Suppressor macrophage (primary cell): ENCODE data around the gene MANSC4.

Source experiments
- DNase-seq, 4 experiments: peaks; one replicate each; pipeline ENCODE4 v3.0.0-alpha.2; 2020 to 2022

MANSC4 gene

DNA sequence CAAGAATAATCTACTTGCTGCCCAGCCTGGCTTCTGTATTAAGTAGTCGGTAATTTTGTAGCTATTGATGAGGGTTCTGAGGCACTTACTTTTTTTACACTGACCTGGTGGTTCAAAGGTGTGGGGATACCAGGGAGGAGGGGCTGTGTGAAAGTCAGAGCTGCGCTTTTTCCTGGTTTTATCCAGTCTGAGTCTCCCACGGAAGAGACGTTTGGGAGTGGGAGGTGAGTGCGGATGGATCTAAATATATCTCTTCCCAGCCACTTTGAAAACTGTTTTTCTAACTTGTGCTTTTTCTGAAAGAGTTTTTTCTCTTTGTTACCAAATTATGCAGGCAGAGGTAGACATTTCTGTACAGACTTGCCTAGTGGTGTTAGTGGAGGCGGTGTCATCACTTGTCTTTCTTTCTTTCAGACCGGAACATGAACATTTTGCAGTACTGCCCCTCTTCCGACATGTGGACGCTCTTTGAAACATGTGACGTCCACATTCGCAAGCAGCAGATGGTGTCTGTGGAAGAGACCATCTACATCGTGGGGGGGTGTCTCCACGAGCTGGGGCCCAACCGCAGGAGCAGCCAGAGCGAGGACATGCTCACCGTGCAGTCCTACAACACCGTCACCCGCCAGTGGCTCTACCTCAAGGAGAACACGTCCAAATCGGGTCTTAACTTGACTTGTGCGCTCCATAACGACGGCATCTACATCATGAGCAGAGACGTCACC, 17.4 kb upstream of the MANSC4 start:
- no peak for DNase-seq

GRCh38 chr12:27796128-27796527, 16.1 kb upstream of the MANSC4 start:
- no peak for DNase-seq

- DNase-seq, result no peak
Observed at GRCh38 chr12:27794818-27795584, 15.0 kb upstream of the MANSC4 start.

DNA sequence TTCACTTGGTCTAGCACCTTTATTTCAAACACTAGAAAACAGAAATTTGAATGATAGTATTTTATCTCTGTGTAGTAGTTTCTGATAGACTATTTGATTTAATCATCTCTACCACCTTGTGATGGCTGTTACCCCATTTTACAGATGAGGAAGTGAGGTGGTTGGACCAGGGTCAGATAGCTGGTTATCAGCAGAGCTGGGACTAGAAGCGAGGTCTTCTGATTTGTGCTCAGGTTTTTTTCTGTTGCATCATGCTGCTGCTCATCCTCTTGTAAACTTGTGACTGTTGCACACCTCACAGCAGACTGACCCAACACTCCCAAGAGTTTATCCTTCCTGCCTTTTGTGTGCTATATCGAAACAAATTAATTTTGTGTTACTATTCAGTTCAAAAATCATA, 10.1 kb upstream of the MANSC4 start:
- no peak for DNase-seq

GRCh38 chr12:27787559-27787958, 7.5 kb upstream of the MANSC4 start:
- DNase-seq, result no peak

DNA sequence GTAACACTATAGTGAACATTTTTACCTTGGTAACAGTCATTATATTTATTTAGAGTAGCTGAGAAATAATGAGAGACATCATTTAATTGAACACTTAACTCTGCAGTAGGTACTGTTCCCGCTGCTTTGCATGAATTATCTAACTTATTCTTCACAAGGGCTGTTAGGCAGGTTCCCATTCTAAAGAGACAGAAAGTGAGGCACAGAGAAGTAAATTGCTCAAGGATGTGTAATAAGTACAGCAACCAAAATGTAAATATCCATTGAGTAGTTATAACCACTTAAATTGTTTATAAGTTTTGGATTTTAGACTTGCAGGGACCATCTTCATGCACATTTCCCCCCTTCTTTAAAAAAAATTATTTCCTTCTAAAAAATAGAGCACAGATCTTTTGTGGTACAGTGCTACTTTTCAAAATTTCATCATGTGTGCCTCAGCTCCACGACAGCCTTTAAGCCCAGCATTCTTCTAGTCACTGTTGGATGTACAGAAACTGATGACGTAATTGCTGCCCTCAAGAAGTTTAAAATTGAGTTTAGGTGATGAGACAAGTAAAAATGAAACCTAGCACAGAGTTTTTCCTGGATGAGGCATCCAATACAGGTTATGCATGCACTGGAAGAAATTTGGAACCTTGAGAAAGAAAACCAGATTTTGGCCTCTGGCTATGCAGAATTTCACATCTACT, 6.0 kb upstream of the MANSC4 start:
- DNase-seq, result peak in 3 of 4 experiments; percentile 12 to 48 (median 43)

DNA sequence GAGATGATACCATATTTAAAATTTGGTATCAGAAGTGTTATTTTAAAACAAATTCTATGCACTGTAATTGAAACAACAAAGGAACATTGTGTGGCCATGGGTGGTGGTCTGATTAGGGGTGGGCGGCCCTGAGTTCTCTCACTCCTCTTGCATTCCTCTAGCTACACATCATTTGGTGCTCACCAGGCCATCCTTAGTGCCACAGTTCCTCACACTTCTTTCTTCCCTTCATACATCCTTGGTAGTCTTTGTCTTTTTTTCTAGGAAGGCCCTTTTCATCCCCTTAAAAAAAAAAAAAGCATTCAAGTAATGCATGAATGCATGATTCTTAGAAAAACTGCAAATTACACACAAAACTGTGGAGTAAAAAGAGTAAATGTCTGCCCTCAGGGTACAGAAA, 2.4 kb upstream of the MANSC4 start:
- no peak for DNase-seq

DNA sequence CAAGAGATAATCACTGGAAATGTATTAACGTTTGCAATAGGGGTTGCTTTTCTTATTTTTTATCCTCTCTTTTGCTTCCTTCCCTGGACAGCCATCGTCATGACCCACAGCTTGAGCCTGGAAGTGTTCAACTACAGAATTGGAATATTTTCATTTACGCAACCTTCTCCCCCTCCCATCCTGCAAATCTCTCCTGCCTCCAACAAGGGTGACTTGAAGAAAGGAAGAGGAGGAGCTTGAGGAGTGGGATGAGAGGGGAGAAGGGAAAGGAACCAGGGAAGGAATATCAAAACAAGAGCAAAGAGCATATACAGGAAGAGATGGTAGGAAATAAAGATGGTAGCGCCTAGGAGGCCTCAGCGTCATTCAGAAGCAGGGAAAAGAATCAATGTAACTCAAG, 1.6 kb upstream of the MANSC4 start:
- DNase-seq, result no peak

DNA sequence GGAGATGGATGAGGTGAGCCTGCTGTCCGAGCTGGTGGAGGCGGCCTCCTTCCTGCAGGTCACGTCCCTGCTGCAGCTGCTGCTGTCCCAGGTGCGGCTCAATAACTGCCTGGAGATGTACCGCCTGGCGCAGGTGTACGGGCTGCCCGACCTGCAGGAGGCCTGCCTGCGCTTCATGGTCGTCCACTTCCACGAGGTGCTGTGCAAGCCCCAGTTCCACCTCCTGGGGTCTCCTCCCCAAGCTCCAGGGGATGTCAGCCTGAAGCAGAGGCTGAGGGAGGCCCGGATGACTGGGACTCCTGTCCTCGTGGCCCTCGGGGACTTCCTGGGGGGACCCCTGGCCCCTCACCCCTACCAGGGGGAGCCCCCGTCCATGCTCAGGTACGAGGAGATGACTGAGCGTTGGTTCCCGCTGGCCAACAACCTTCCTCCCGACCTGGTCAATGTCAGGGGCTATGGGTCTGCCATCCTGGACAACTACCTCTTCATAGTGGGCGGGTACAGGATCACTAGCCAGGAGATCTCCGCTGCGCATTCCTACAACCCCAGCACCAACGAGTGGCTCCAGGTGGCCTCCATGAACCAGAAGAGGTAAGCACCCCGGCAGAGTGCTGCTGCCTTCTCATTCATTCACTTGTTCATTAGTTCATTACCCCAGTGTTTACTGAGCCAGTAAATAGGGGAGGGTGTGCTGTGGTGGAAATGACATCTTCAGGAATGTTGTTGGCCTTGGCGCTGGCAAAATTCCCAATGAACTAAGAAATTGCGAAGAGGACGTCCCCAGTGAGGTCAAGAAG, 774 bp upstream of the MANSC4 start:
- no peak for DNase-seq

GRCh38 chr12:27779416-27779919, 568 bp downstream of the MANSC4 start:
- peak in 2 of 4 experiments; percentile 16 to 30 for DNase-seq

GRCh38 chr12:27778206-27778605, 1.8 kb downstream of the MANSC4 start:
- no peak for DNase-seq

GRCh38 chr12:27777141-27777540, 2.9 kb downstream of the MANSC4 start:
- DNase-seq, result no peak

DNA sequence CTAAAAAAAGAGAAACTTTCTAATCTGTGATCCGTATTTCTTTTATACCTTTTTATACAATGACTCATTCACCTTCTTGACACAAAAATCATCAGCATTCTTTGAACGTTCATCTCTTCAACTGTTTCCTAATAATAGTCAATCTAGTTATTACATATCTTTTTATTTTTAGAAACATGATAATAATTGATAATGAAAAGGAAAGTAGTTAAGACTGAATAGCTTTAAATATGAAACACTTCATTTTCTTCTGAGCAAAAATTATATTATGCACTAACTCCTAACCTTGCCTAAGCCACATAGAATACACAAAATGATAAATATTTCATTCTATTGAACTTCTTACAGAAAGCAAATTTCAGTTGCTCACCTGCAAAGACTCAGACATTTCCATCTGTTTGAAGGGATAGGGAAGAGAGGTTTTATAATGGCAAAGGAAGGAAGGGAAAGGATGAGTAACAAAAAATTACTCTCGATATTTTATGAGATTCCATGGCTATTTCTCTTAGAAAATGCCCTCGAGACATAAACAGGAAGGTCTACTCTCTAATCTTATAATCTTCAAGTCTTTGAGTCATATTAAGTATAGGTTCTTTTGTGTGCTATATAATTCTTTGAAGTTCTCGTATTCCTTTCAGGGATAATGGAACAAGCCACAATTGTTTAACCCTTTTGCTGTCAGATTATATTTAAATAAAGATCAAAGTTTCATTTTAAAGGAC, 7.5 kb downstream of the MANSC4 start:
- DNase-seq, result no peak

- peak; percentile 10 to 68 (median 37) for DNase-seq
Observed at GRCh38 chr12:27771481-27772327, 8.3 kb downstream of the MANSC4 start.

- no peak for DNase-seq
Observed at GRCh38 chr12:27769142-27769673, 10.8 kb downstream of the MANSC4 start.

DNA sequence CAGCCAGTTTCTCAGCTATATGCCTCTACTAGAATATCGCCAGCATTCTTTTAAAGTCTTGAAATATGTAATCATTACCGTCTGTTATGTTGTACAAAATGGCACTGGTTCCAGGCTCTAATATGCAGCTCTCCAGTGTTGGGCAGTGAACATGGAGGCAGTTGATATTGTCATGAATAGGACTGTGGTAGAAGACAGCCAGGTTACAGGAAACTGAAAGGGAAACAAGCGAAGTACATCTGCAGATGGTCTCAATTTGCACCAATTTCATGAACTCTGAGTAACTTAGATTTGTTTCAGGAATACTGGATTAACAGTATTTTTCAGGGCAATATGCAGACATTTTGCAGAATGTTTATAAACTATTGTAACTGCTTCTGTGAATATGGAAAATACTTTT, 13.4 kb downstream of the MANSC4 start:
- DNase-seq, result no peak

GRCh38 chr12:27762757-27763156, 17.3 kb downstream of the MANSC4 start:
- DNase-seq, result no peak

DNA sequence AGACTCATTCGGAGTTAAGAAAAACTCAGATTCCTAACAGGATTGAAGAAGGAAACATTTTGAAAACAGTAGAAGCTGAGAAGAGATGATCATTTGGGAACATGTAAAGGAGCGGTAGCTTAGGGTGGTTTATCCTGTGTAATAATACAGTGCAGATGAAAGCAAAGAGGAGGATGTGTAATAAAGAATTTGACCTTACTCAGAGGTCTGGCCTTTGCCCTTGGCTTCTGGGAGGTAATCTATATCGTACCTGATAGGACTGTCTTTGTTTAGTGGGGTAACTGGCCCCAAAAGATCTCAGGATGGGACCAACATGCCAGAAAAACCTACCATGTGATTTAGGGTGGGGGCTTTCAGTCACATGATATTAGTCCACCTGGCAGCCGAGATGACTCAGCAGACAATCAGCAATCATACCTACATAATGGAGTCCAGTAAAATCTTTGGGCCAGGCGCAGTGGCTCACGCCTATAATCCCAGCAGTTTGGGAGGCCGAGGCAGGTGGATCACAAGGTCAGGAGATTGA, 23.3 kb downstream of the MANSC4 start:
- DNase-seq, result no peak

DNA sequence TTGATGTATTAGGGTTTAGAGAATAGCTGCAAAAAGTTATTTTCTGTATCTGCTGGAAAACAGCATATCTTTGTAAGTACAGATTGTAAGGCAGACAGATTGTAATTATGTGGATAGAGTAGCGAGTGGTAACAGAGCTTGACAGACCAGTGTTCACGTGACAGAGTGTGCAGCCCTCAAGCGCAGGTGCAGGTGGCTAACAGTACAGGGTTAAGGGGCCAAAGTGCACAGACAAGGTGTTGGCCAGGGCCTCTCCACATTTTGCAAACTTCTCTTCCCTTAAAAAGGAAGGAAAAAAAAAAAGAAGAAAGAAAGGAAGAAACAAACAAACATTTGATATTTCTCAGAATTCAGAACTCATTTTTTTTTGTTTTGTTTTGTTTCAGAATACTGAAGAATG, 25.2 kb downstream of the MANSC4 start:
- no peak for DNase-seq

- no peak for DNase-seq
Observed at GRCh38 chr12:27751386-27752047, 28.5 kb downstream of the MANSC4 start.
